Omental fat pad (tissue), 4 donors: ENCODE results near the gene SLC9A9. TPM values are rescaled to one million over a fixed set of nuclear protein-coding genes. Genes with fewer than 3 reads are reported as not detected.

Source experiments
- ATAC-seq: fragments of 150-250 bp; one replicate; pipeline ENCODE4 v1.9.1; 2016; ENCODE audit warnings: mild to moderate bottlenecking, moderate library complexity; ENCODE audit not compliant: low FRiP score
- DNase-seq: peaks from one replicate; pipeline ENCODE4 v3.0.0-alpha.2; 2019; ENCODE audit warnings: low spot score
- total RNA-seq, 4 donors: library from RNA; depleted of rRNA; stranded (reverse); fragments of >200 nt; gene quantifications; one replicate each; pipeline ENCODE4 v1.1.0, GENCODE V29; 2016
- TF ChIP-seq, protein P1 (sequence below), 3 donors: fragments of 450-650 bp; IDR thresholded peaks; one replicate each; pipeline ENCODE4 v1.5.1; 2016 to 2017; ENCODE audit warnings: antibody characterized with exemption in 3 of 3, mild to moderate bottlenecking in 3 of 3, moderate library complexity in 2 of 3

The SLC9A9 gene
- total RNA-seq, 4 donors from 2014 or later = 15.5 to 39.6 (median 26.9) TPM

DNA sequence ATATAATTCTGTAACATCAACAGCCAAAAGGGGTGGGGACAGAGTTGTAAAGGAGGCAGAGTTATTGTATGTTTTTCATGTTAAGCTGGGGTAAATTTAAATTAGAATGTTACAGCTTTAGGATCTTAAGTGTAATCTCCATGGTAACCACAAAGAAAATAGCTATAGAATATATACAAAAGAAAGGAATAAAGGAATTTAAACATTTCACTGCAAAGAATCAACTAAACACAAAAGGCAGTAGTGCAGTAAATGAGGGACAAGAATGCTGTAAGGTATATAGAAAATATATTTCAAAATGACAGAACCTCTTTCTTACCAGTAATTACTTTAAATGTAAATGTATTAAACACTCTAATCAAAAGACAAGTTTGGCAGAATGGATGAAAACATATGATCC is 361.7 kb downstream of the SLC9A9 start:
- DNase-seq (no peak), ATAC-seq (no peak)
- TF ChIP-seq, protein P1, sequence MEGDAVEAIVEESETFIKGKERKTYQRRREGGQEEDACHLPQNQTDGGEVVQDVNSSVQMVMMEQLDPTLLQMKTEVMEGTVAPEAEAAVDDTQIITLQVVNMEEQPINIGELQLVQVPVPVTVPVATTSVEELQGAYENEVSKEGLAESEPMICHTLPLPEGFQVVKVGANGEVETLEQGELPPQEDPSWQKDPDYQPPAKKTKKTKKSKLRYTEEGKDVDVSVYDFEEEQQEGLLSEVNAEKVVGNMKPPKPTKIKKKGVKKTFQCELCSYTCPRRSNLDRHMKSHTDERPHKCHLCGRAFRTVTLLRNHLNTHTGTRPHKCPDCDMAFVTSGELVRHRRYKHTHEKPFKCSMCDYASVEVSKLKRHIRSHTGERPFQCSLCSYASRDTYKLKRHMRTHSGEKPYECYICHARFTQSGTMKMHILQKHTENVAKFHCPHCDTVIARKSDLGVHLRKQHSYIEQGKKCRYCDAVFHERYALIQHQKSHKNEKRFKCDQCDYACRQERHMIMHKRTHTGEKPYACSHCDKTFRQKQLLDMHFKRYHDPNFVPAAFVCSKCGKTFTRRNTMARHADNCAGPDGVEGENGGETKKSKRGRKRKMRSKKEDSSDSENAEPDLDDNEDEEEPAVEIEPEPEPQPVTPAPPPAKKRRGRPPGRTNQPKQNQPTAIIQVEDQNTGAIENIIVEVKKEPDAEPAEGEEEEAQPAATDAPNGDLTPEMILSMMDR (IDR thresholded peaks at IDR 0.05) = no peak

- no peak for DNase-seq
- TF ChIP-seq, protein P1 (IDR thresholded peaks at IDR 0.05) = no peak
- ATAC-seq = no peak
These were observed 363.3 kb downstream of the SLC9A9 start for GRCh38 chr3:143484846-143485512.

DNA sequence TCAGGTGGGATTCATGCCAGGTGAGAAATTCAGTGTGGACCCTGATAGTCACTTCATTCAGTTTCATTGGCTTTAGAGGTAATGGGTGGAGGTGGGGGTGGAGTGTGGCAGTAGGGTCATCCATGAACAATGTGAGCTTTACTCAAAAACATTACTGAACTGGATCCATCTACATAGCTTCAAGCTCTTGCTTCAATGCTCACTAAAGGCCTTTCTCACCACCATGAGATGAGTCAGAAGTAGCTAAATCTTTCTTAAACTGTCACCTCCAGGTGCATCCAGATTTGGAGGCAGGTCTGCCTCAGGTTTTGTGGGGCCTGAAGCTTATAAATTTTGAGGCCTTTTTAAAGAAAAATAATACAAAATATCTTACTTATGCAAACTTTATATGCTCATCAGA is 365.1 kb downstream of the SLC9A9 start:
- TF ChIP-seq, protein P1 (IDR thresholded peaks at IDR 0.05) = no peak
- no peak for DNase-seq
- ATAC-seq = no peak

- ATAC-seq (no peak), DNase-seq (no peak)
- TF ChIP-seq, protein P1 (IDR thresholded peaks at IDR 0.05) = no peak
These were observed 365.9 kb downstream of the SLC9A9 start for GRCh38 chr3:143482106-143483088.

DNA sequence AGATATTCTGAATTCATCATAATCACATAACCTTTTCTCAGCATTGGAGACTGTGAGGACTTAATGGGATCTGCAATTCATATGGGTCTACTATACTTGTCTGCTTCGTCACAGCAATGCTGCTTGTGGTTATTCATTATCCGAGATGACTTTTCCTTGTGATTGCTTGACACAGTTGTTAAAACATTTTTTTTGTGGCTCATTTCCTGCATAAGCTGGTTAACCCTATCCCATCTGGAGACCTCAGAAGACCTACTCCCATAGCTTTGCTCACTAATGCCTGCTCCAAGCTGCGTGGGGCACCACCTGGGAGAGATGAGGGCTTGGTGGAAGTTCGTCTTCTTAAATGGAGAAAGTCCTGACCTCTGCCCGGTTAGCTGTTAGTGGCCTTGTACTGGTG is 367.9 kb downstream of the SLC9A9 start:
- ATAC-seq = no peak
- no peak for DNase-seq

GRCh38 chr3:143479727-143480126 is 368.5 kb downstream of the SLC9A9 start:
- TF ChIP-seq, protein P1 (IDR thresholded peaks at IDR 0.05) = no peak
- DNase-seq = no peak
- no peak for ATAC-seq

More for the DNA sequence above, 367.9 kb downstream of the SLC9A9 start:
- TF ChIP-seq, protein P1 (IDR thresholded peaks at IDR 0.05) = no peak
